Endothelial cell of umbilical vein (primary cell): Measurements from ENCODE around the gene CFAP20DC. TPM values are rescaled to one million over a fixed set of nuclear protein-coding genes. Genes with fewer than 3 reads are reported as not detected.

Source experiments
- BruUV-seq: library from RNA; stranded (reverse); fragments of 400-500 nt; replicated peaks from 2 replicates; lab custom pipeline; 2021; lab: Mats Ljungman, UMichigan
- CTCF ChIA-PET: fragments of 300-600, 350-600 bp; sonication (Branson Sonifier 250); formaldehyde crosslinking; loops from one replicate; lab custom pipeline; 2021; ENCODE audit warnings: antibody characterized with exemption, inconsistent platforms; lab: Charles Lee
- POLR2A ChIA-PET: fragments of 300-600, 350-600 bp; sonication (Branson Sonifier 250); formaldehyde crosslinking; loops from one replicate; lab custom pipeline; 2021; ENCODE audit warnings: antibody characterized with exemption, inconsistent platforms; lab: Charles Lee
- DNase-seq: peaks from one replicate; pipeline ENCODE4 v3.0.0-alpha.2; 2011; ENCODE audit warnings: low read depth, low spot score
- FAIRE-seq: peaks from 2 replicates; lab custom pipeline; 2011; peaks lifted over from hg19 to GRCh38; lab: Jason Lieb, UNC
- H2AFZ ChIP-seq: 2 replicates; pipeline ENCODE4 v1.6.0; 2012; ENCODE audit warnings: low read depth, low read length, control low read depth, inconsistent platforms
- H3K27ac ChIP-seq: 2 replicates; pipeline ENCODE4 v1.5.1; 2011; ENCODE audit warnings: low read depth, mild to moderate bottlenecking, control low read depth, low read length, moderate library complexity; ENCODE audit not compliant: insufficient read depth
- H3K27me3 ChIP-seq, 2 experiments: 2 replicates each; pipeline versions ENCODE4 v1.6.0 to v1.6.1; 2011; ENCODE audit warnings: low read length in 2 of 2, mixed read lengths in 1 of 2; ENCODE audit not compliant: control insufficient read depth in 2 of 2, insufficient read depth in 2 of 2
- H3K36me3 ChIP-seq, 2 experiments: 2 replicates in 1 of 2; 3 replicates in 1 of 2; pipeline ENCODE4 v1.5.1; 2011; ENCODE audit warnings: low read length in 2 of 2, mild to moderate bottlenecking in 1 of 2, moderate library complexity in 1 of 2; ENCODE audit not compliant: control insufficient read depth in 2 of 2, insufficient read depth in 2 of 2; ENCODE audit errors: extremely low read depth in 1 of 2
- H3K4me1 ChIP-seq: 3 replicates; pipeline ENCODE4 v1.5.1; 2011; ENCODE audit warnings: mild to moderate bottlenecking, low read length; ENCODE audit not compliant: control insufficient read depth, insufficient read depth; ENCODE audit errors: extremely low read depth
- H3K4me2 ChIP-seq: 2 replicates; pipeline ENCODE4 v1.6.1; 2011; ENCODE audit warnings: low read length, control low read depth, mixed read lengths; ENCODE audit not compliant: insufficient read depth
- H3K4me3 ChIP-seq, 3 experiments: fragments of 200-600 bp in 1 of 3; sonication (generic), shearing (Covaris generic) in 1 of 3; replicated peaks in 1 of 3; 2 replicates each; pipeline ENCODE4 v1.5.1; 2011 to 2016; ENCODE audit warnings: control low read depth in 3 of 3, low read length in 3 of 3, mild to moderate bottlenecking in 2 of 3, inconsistent platforms in 1 of 3, low read depth in 1 of 3, moderate library complexity in 1 of 3; ENCODE audit not compliant: insufficient read depth in 1 of 3
- H3K79me2 ChIP-seq: 2 replicates; pipeline ENCODE4 v1.6.0; 2012; ENCODE audit warnings: low read length, inconsistent platforms; ENCODE audit not compliant: control insufficient read depth, insufficient read depth
- H3K9ac ChIP-seq: replicated peaks from 2 replicates; pipeline ENCODE3; 2011; ENCODE audit warnings: low read length, control low read depth; ENCODE audit not compliant: insufficient read depth; ENCODE audit errors: extremely low read depth
- H3K9me1 ChIP-seq: replicated peaks from 3 replicates; pipeline ENCODE4 v1.6.0; 2011; ENCODE audit warnings: mild to moderate bottlenecking, low read length; ENCODE audit not compliant: control insufficient read depth, insufficient read depth; ENCODE audit errors: extremely low read depth
- H3K9me3 ChIP-seq: replicated peaks from 2 replicates; pipeline ENCODE4 v1.5.1; 2012; ENCODE audit warnings: low read length, inconsistent platforms; ENCODE audit not compliant: control insufficient read depth, insufficient read depth
- H4K20me1 ChIP-seq: replicated peaks from 2 replicates; pipeline ENCODE3; 2011; ENCODE audit warnings: mild to moderate bottlenecking, low read length; ENCODE audit not compliant: control insufficient read depth, insufficient read depth; ENCODE audit errors: extremely low read depth
- EZH2 ChIP-seq: IDR thresholded peaks from 2 replicates; pipeline ENCODE4 v1.6.1; 2012; ENCODE audit warnings: borderline replicate concordance, low read depth, mild to moderate bottlenecking, moderate library complexity, low read length, inconsistent platforms; ENCODE audit not compliant: severe bottlenecking
- GATA2 ChIP-seq: IDR thresholded peaks from 2 replicates; pipeline ENCODE4 v1.7.0; 2011; ENCODE audit warnings: low read depth, mild to moderate bottlenecking, moderate library complexity, mixed read lengths, low read length; ENCODE audit not compliant: insufficient read length, insufficient read depth
- JUN ChIP-seq: IDR thresholded peaks from 2 replicates; pipeline ENCODE4 v1.6.1; 2011; ENCODE audit warnings: borderline replicate concordance, low read depth; ENCODE audit not compliant: insufficient read length, insufficient read depth
- MYC ChIP-seq: IDR thresholded peaks from one replicate; pipeline ENCODE4 v1.6.1; 2011; ENCODE audit warnings: mild to moderate bottlenecking, low read depth, low read length
- POLR2A ChIP-seq: IDR thresholded peaks from 2 replicates; pipeline ENCODE4 v1.6.1; 2012; ENCODE audit warnings: low read depth, mild to moderate bottlenecking, control low read depth, low read length
- POLR2AphosphoS5 ChIP-seq: IDR thresholded peaks from 2 replicates; pipeline ENCODE4 v1.6.1; 2012; ENCODE audit warnings: low read depth, mild to moderate bottlenecking, control low read depth, low read length, moderate library complexity; ENCODE audit not compliant: insufficient read depth
- dilution Hi-C: fragments of 300-500 bp; cut with MboI; formaldehyde crosslinking; loops from one replicate; pipeline ENCODE4 v1.15.0; 2019; ENCODE audit warnings: low sequenced_read_pairs; ENCODE audit not compliant: extremely low pct_ligation_motif_present
- intact Hi-C: fragments of 100-400 bp; cut with micrococcal nuclease; formaldehyde crosslinking; loops from one replicate; pipeline ENCODE4 v1.10.0; 2022
- polyA plus RNA-seq, 4 experiments: library from polyadenylated mRNA; depleted of rRNA in 3 of 4; stranded (reverse) in 3 of 4; unstranded in 1 of 4; fragments of >200 nt; gene quantifications; 2 replicates each; pipeline versions ENCODE4 v1.2.1 to v1.2.3, GENCODE V29; 2011 to 2012; ENCODE audit warnings: missing spikeins in 1 of 4
- total RNA-seq: library from RNA; stranded (reverse); gene quantifications from 2 replicates; pipeline ENCODE4 v1.2.3, GENCODE V29; 2021
- TF ChIP-seq, protein P1 (sequence below): IDR thresholded peaks from 2 replicates; pipeline ENCODE4 v1.6.1; 2011; ENCODE audit not compliant: insufficient read depth, insufficient read length

Gene CFAP20DC
- total and polyA plus RNA-seq, 2 donors (not counting 3 experiments of a cell fraction or from before 2014, with no cell fraction given): 0.92 to 2.1 TPM

DNA sequence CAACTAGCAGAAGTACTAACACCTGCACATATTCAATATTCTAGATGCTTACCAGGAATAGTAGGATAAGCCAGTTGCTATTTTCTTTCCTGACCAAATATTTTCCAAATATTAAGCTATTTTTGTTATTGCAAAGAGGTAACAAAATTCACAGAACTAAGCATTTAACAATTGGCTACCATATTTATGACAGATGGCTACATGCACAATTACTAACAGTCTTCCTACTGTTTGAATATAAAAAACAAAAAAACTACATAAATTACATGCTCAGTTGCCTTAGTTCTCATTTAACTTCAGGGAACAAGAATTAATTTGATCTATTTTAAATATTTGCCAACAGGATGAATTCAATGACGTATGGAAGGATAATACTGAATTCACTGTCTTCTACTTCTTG lies 36.2 kb downstream of the CFAP20DC start:
- intact Hi-C loops: no loop called here
- H4K20me1 ChIP-seq: no peaks in the 10 kb centered on the region
- no peak overlapping the region for H3K4me2 ChIP-seq
- BruUV-seq: no TSS peak
- CTCF ChIA-PET: no interaction called here
- dilution Hi-C loops: no loop called here
- no peak overlapping the region for H2AFZ ChIP-seq
- H3K4me3 ChIP-seq: no peak overlapping the region
- no peaks in the 10 kb centered on the region for H3K9me1 ChIP-seq
- H3K27me3 ChIP-seq: no peaks in the 10 kb centered on the region
- no peaks in the 10 kb centered on the region for H3K4me1 ChIP-seq
- H3K36me3 ChIP-seq: no peaks in the 10 kb centered on the region
- no peak for TF ChIP-seq GATA2
- no peak for TF ChIP-seq MYC
- TF ChIP-seq, protein P1, sequence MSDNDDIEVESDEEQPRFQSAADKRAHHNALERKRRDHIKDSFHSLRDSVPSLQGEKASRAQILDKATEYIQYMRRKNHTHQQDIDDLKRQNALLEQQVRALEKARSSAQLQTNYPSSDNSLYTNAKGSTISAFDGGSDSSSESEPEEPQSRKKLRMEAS: no peak
- no peak for TF ChIP-seq EZH2
- no peak for TF ChIP-seq POLR2A
- TF ChIP-seq JUN: no peak
- TF ChIP-seq POLR2AphosphoS5: no peak
- FAIRE-seq (no peak), DNase-seq (no peak)
- H3K9me3 ChIP-seq: no peaks in the 10 kb centered on the region
- no peaks in the 10 kb centered on the region for H3K79me2 ChIP-seq
- POLR2A ChIA-PET: no interaction called here
- H3K27ac ChIP-seq: no peak overlapping the region
- H3K9ac ChIP-seq: no peak overlapping the region
